ENCODE results near the gene TSPAN18.

The TSPAN18 gene

GRCh38 chr11:44765026-44765595, 38.3 kb downstream of the TSPAN18 start:
- no peak for FAIRE-seq
- DNase-seq (ENCODE audit: insufficient read length, low spot score) = no peak
- no peak for TF ChIP-seq CTCF (IDR thresholded peaks at IDR 0.05; ENCODE audit: insufficient read depth, missing control alignments)

GRCh38 chr11:44765676-44766075, 38.9 kb downstream of the TSPAN18 start:
- DNase-seq (ENCODE audit: insufficient read length, low spot score) = no peak
- no peak for TF ChIP-seq CTCF (IDR thresholded peaks at IDR 0.05; ENCODE audit: insufficient read depth, missing control alignments)
- FAIRE-seq = no peak

- no peak for FAIRE-seq
These were observed 39.6 kb downstream of the TSPAN18 start for GRCh38 chr11:44766112-44766971.

GRCh38 chr11:44766972-44767278, 40.2 kb downstream of the TSPAN18 start:
- DNase-seq (ENCODE audit: insufficient read length, low spot score) = no peak
- no peak for FAIRE-seq
- no peak for TF ChIP-seq CTCF (IDR thresholded peaks at IDR 0.05; ENCODE audit: insufficient read depth, missing control alignments)

More at GRCh38 chr11:44766112-44766971, 39.6 kb downstream of the TSPAN18 start:
- peak; percentile 55 for DNase-seq (ENCODE audit: insufficient read length, low spot score)
- TF ChIP-seq CTCF (IDR thresholded peaks at IDR 0.05; ENCODE audit: insufficient read depth, missing control alignments) = no peak

- no peak for TF ChIP-seq CTCF (IDR thresholded peaks at IDR 0.05; ENCODE audit: insufficient read depth, missing control alignments)
- no peak for DNase-seq (ENCODE audit: insufficient read length, low spot score)
- no peak for FAIRE-seq
These were observed 40.7 kb downstream of the TSPAN18 start for GRCh38 chr11:44767421-44767820.

- DNase-seq (ENCODE audit: insufficient read length, low spot score) (no peak), FAIRE-seq (no peak)
- TF ChIP-seq CTCF (IDR thresholded peaks at IDR 0.05; ENCODE audit: insufficient read depth, missing control alignments) = no peak
These were observed 43.6 kb downstream of the TSPAN18 start for GRCh38 chr11:44770401-44770800.

GRCh38 chr11:44771252-44771734, 44.5 kb downstream of the TSPAN18 start:
- DNase-seq (ENCODE audit: insufficient read length, low spot score) = no peak
- no peak for TF ChIP-seq CTCF (IDR thresholded peaks at IDR 0.05; ENCODE audit: insufficient read depth, missing control alignments)
- FAIRE-seq = no peak

Measured in D721Med (cell line).